ENCODE data around the gene PRPH. TPM values are rescaled to one million over a fixed set of nuclear protein-coding genes. Genes with fewer than 3 reads are reported as not detected.

Gene PRPH
- total and polyA plus RNA-seq, 2 of the 4 experiments (the other 2 are of a cell fraction): not detected

GRCh38 chr12:49260166-49260565 lies 34.8 kb upstream of the PRPH start:
- H4K20me1 ChIP-seq (ENCODE audit: insufficient read depth, low read length): peaks cover 7% of the 10 kb centered on the region
- peak overlapping the region; percentile 75; the same call in 1 of the 2 replicates for H2BK20ac ChIP-seq (ENCODE audit: low read depth, low read length)
- peaks cover 20% of the 10 kb centered on the region; the same call in 1 of the 2 replicates for H3K9me1 ChIP-seq (ENCODE audit: insufficient read depth, low read length)
- intact Hi-C loops (cut with micrococcal nuclease): loop anchor here (10.0 kb wide), 1 partner anchor 125 kb away; the partner anchor contains the start of gene TUBA1B
- peaks cover 10 to 55% of the 10 kb centered on the region in 2 experiments for H3K79me1 ChIP-seq (ENCODE audit: low read depth in 1 of 2, low read length in 2 of 2)
- in situ Hi-C loops (cut with MboI; ENCODE audit: low sequenced_read_pairs): no loop called here
- DNase-seq: peak; percentile 72
- no peak for ATAC-seq (ENCODE audit: low read depth)
- dilution Hi-C loops (cut with HindIII; ENCODE audit: low sequenced_read_pairs, unreplicated experiment): no loop called here
- H2AK5ac ChIP-seq (ENCODE audit: low read depth, low read length): peak overlapping the region; percentile 55
- H3K56ac ChIP-seq (ENCODE audit: extremely low read depth, insufficient read depth, low read length): peak overlapping the region; percentile 75; the same call in 1 of the 2 replicates
- H3K9ac ChIP-seq (ENCODE audit: low read depth, low read length): peak overlapping the region; percentile 33; the same call in 1 of the 2 replicates
- H4K8ac ChIP-seq (ENCODE audit: low read depth in 2 of 2, low read length in 2 of 2): peak overlapping the region in 1 of 2 experiments; percentile 80; a peak in 2 of 4 replicates
- H3K27ac ChIP-seq (ENCODE audit: insufficient read depth, low read length): peak overlapping the region; percentile 35; the same call in 1 of the 2 replicates
- H2AK9ac ChIP-seq (replicated peaks; ENCODE audit: low read depth, low read length, poor library complexity): no peak overlapping the region
- no peaks in the 10 kb centered on the region for H3K27me3 ChIP-seq (ENCODE audit: control insufficient read depth, insufficient read depth, low read length)
- peak overlapping the region; percentile 38; the same call in 1 of the 2 replicates for H4K5ac ChIP-seq (ENCODE audit: low read depth, low read length)
- H2BK5ac ChIP-seq (ENCODE audit: low read depth, low read length, poor library complexity, severe bottlenecking): peak overlapping the region; percentile 93
- peaks cover 15% of the 10 kb centered on the region for H3K4me1 ChIP-seq (ENCODE audit: control insufficient read depth, insufficient read depth, low read length)
- no peak overlapping the region; the same call in 1 of the 2 replicates for H4K91ac ChIP-seq (ENCODE audit: insufficient read depth, low read depth, low read length)
- BruUV-seq (replicated peaks): no TSS peak
- peak overlapping the region; percentile 28; the same call in 1 of the 2 replicates for H3K4me2 ChIP-seq (ENCODE audit: low read depth, low read length)
- no peaks in the 10 kb centered on the region for H3K36me3 ChIP-seq (ENCODE audit: control insufficient read depth, insufficient read depth, low read length)
- H3K14ac ChIP-seq (replicated peaks; ENCODE audit: low read depth, low read length): peak overlapping the region; percentile 99
- peak overlapping the region; percentile 89 for H3K23ac ChIP-seq (ENCODE audit: low read depth, low read length)
- peak overlapping the region; percentile 38; the same call in 1 of the 2 replicates for H3K18ac ChIP-seq (ENCODE audit: low read depth, low read length)
- WGBS, 2 experiments (ENCODE audit: extremely low coverage in 2 of 2, insufficient read length in 1 of 2): no CpG with 5 or more reads among the region's 3 CpGs
- POLR2A ChIA-PET (ENCODE audit: unreplicated experiment): no interaction called here
- H2BK120ac ChIP-seq (ENCODE audit: low read depth, low read length): peak overlapping the region; percentile 65
- CTCF ChIA-PET: no interaction called here
- H2BK15ac ChIP-seq (ENCODE audit: low read depth, low read length): peak overlapping the region; percentile 36; the same call in 1 of the 3 replicates
- no peak overlapping the region for H3K4me3 ChIP-seq (ENCODE audit: insufficient read depth, low read depth, low read length)
- H3K4ac ChIP-seq (ENCODE audit: low read depth, low read length): peak overlapping the region; percentile 69; the same call in 1 of the 2 replicates
- H2AFZ ChIP-seq (replicated peaks; ENCODE audit: low read length, poor library complexity): no peak overlapping the region
- no peaks in the 10 kb centered on the region for H3K9me3 ChIP-seq (ENCODE audit: control insufficient read depth, insufficient read depth, low read length)
- TF ChIP-seq CEBPB (IDR thresholded peaks at IDR 0.05; ENCODE audit: low read depth, low read length) (peak; percentile 52; the same call in 1 of the 2 replicates), NFE2L2 (IDR thresholded peaks at IDR 0.05; ENCODE audit: low read depth, low read length) (no peak)
